ENCODE measurements around the gene TPRA1. TPM values are rescaled to one million over a fixed set of nuclear protein-coding genes. Genes with fewer than 3 reads are reported as not detected.

TPRA1 gene
- total RNA-seq, 1 experiment from 2014 or later: 20.0 TPM

DNA sequence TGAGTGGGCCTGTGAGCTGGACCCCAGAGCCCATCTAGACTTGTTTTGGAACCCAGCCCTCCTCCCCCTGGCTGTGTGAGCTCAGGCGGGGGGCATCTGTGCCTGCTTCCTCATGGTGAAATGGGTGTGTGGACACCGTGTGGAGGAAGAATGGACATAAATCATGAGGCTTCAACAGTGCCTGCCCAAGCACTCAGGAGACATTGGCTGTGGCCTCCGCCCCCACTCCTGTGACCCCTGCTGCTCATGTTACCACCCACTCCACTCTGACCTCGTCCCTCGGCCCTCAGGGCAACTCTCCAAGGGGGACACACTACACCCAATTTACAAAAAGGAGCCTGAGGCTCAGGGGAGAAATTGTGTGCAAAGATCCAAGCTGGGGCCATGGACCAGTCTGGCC lies 16.6 kb downstream of the TPRA1 start:
- Histone ChIP-seq H3K4me1 (ENCODE audit: insufficient read depth, low read length) (no peaks in the 10 kb centered on the region; the same call in 1 of the 2 replicates), H3K14ac (ENCODE audit: insufficient read depth, low read length) (no peak overlapping the region; the same call in 1 of the 2 replicates), H3K23ac (ENCODE audit: insufficient read length, low read depth, low read length) (no peak overlapping the region), H2BK12ac (ENCODE audit: insufficient read length, low read depth, low read length) (no peak overlapping the region), H4K8ac (replicated peaks; ENCODE audit: insufficient read length, low read depth, low read length) (no peak overlapping the region), H3K79me2 (ENCODE audit: insufficient read depth, low read length) (no peaks in the 10 kb centered on the region), H3K56ac (ENCODE audit: insufficient read length, low read depth, low read length) (no peak overlapping the region), H3K27me3 (ENCODE audit: insufficient read depth, low read length) (no peaks in the 10 kb centered on the region), H2AFZ (ENCODE audit: low read length) (no peak overlapping the region), H3K18ac (ENCODE audit: insufficient read length, low read depth, low read length) (no peak overlapping the region), H4K20me1 (ENCODE audit: control insufficient read depth, insufficient read depth, insufficient read length) (no peaks in the 10 kb centered on the region), H2BK15ac (ENCODE audit: low read depth, low read length) (no peak overlapping the region), H2BK20ac (ENCODE audit: low read depth, low read length, poor library complexity, severe bottlenecking) (no peak overlapping the region), H4K5ac (ENCODE audit: insufficient read length, low read depth, low read length) (no peak overlapping the region), H3K79me1 (ENCODE audit: insufficient read depth, low read depth, low read length, poor library complexity, severe bottlenecking) (no peaks in the 10 kb centered on the region), H2AK5ac (ENCODE audit: insufficient read length, low read length) (no peak overlapping the region), H3K9ac (ENCODE audit: extremely low read depth, insufficient read length, low read length) (no peak overlapping the region), H3K4me2 (ENCODE audit: insufficient read depth, insufficient read length, low read length) (no peak overlapping the region), H3K4ac (ENCODE audit: low read depth, low read length) (no peak overlapping the region), H2BK120ac (ENCODE audit: low read depth, low read length, poor library complexity, severe bottlenecking) (no peak overlapping the region), H2BK5ac (ENCODE audit: insufficient read length, low read length) (no peak overlapping the region), H3K27ac (ENCODE audit: insufficient read length, low read depth, low read length) (no peak overlapping the region), H4K91ac (ENCODE audit: insufficient read length, low read depth, low read length) (no peak overlapping the region), H3T11ph (ENCODE audit: low read length) (no peak overlapping the region), H3K9me3 (ENCODE audit: control insufficient read depth, low read depth, low read length) (no peaks in the 10 kb centered on the region), H3K23me2 (ENCODE audit: insufficient read length, low read depth, low read length, poor library complexity, severe bottlenecking) (no peaks in the 10 kb centered on the region)
- Mint-ChIP-seq H3K27me3 (ENCODE audit: low read depth) (no peaks in the 10 kb centered on the region), H3K36me3 (ENCODE audit: insufficient read depth in 1 of 3, low read depth in 3 of 3) (peaks cover 4 to 31% (median 28%) of the 10 kb centered on the region in 3 experiments), H3K4me3 (no peak overlapping the region), H3K9me3 (no peaks in the 10 kb centered on the region; a peak in 1 of 5 replicates), H3K4me1 (0 out of 4 replicates have a peak, but pooled peaks cover 0 to 2% of the 10 kb centered on the region in 2 experiments), H3K27ac (no peak overlapping the region; a peak in 1 of 7 replicates)
- no peak for DNase-seq
- TF ChIP-seq, protein P1, sequence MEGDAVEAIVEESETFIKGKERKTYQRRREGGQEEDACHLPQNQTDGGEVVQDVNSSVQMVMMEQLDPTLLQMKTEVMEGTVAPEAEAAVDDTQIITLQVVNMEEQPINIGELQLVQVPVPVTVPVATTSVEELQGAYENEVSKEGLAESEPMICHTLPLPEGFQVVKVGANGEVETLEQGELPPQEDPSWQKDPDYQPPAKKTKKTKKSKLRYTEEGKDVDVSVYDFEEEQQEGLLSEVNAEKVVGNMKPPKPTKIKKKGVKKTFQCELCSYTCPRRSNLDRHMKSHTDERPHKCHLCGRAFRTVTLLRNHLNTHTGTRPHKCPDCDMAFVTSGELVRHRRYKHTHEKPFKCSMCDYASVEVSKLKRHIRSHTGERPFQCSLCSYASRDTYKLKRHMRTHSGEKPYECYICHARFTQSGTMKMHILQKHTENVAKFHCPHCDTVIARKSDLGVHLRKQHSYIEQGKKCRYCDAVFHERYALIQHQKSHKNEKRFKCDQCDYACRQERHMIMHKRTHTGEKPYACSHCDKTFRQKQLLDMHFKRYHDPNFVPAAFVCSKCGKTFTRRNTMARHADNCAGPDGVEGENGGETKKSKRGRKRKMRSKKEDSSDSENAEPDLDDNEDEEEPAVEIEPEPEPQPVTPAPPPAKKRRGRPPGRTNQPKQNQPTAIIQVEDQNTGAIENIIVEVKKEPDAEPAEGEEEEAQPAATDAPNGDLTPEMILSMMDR (conservative IDR thresholded peaks at IDR 0.05): no peak
- no CpG with 5 or more reads among the region's 5 CpGs for WGBS (ENCODE audit: extremely low coverage, insufficient read length, low lambda C conversion rate)

Data from H9 (cell line).